Stimulated activated CD8-positive, alpha-beta memory T cell treated with anti-CD3 and anti-CD28 coated beads, Interleukin-12 subunit alpha, Interleukin-12 subunit beta, amount 100 ng/mL, for 4 hours (primary cell): ENCODE results near the gene NUP54.

Experiments used
- DNase-seq: peaks from one replicate; pipeline ENCODE4 v3.0.0-alpha.2; 2020; ENCODE audit warnings: low read depth

NUP54 gene

GRCh38 chr4:76148142-76148865 lies at the start of gene NUP54:
TSS of gene NUP54 (minus strand) at chr4:76148397. CDS start at chr4:76148374, 23 bp downstream.
- DNase-seq, result peak; percentile 92

DNA sequence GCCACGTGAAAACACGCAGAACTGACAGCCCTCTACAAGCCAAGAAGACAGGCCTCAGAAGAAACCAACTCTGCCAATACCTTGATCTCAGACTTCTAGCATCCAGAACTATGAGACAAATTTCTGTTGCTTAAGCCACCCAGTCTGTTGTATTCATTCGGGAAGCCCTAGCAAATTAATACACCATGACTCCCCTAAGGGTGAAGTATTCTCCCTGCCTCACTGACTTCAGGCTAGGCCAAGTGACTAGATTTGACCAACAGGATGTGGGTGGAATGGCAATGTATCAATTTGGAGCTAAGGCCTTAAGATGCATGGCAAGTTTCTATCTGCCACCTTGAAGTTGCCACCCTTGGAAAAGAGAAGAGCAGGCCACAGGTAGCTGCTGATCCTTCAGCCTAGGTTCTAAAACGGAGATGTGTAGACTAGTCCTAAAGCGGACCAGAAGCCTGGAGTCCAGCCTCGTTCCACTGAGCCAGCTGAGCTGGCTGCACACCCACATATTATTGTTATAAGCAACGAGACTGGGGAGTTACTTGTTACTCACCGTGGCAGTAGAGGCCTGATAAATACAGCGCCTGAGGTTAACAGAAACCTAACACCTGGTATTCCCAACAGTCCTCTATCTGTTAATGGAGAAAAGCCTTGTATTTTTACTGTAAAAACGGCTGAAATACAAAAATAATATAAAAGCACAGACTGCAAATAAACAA lies 49.0 kb upstream of the NUP54 start:
- no peak for DNase-seq

DNA sequence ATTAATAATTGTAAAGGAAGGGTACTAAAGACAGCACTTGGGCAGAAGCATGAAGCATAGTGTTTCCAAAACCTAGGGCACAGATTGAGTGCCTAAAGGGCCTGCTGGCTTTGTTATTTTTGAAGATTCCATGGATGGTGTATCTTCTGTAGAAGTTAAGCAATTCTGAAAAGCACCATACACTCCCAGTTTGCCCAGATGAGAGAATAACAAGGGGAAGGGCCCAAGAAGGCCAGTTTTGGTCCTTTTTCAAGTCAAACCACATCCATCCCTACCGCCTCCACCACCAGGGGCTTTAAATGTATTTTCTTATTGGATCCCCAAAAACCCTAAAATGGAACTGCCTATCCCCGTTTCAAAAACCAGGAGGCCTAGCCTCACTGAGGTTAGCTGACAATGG lies 48.2 kb upstream of the NUP54 start:
- no peak for DNase-seq

DNA sequence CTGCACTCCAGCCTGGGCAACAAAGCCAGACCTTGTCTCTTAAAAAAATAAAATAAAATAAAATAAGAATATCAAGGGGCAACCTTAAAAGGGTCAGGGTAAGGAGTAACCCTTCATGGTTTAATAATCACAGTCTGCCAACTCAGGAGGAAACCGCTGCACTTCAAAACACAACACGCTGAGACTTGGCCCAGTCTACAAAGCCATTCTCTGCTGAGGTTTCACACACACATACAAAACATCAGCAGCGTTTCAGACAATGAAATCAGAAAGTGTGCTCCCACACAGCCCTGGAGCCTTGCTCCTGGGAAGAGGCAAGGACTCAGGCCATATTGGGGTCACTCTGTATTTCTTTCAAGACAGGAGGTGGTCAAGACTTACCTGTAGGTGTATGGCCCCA lies 47.1 kb upstream of the NUP54 start:
- DNase-seq, result no peak

DNA sequence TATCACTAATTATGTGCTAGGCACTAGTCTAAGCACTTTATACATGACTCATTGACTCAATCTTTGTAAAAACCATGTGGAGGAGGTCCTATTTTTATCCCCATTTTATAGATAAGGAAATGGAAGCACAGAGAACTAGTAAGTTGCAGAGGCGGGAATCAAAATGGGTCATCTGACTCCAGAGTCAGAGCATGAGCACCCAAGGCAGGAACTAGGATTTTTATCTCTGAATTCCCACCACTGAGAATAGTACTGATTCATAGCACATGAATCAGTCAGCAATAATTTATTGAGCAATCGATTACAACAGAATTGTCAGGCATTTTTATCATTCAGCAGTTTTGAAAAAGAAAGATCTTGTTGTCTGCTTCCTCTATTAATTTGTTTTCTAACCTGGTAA lies 46.1 kb upstream of the NUP54 start:
- DNase-seq, result no peak

DNA sequence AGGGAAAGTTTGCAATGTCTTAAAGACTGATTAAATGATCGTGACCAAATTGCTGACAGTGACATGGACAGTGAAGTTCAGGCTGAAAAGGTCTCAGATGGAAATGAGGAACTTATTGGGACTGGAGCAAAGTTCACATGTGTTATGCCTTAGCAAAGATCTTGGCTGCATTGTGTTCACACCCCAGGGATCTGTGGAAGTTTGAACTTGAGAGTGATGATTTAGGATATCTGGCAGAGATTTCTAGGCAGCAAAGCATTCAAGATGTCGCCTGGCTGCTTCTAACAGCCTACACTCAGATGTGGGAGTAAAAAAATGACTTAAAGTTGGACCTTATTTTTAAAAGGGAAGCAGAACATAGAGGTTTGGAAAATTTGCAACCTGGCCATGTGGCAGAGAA lies 44.0 kb upstream of the NUP54 start:
- no peak for DNase-seq

DNA sequence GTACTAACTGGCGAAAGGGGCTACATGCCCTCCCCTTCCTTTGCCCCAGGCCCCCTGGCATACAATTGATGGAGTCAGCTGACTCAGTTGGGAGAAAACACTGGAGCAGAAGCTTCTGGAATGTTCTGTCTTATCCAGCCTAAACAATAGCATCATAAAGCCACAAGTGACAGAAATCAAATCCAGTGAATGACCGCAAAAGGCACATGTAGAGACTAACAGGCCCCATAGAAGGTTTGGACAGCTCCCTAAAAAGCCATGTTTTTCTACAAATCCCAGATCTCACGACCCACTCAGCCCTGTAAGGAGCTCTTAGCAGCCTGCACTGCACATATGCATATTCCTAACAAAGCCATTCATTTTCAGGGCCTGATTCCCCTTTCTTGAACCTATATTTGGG lies 40.4 kb upstream of the NUP54 start:
- DNase-seq, result no peak

DNA sequence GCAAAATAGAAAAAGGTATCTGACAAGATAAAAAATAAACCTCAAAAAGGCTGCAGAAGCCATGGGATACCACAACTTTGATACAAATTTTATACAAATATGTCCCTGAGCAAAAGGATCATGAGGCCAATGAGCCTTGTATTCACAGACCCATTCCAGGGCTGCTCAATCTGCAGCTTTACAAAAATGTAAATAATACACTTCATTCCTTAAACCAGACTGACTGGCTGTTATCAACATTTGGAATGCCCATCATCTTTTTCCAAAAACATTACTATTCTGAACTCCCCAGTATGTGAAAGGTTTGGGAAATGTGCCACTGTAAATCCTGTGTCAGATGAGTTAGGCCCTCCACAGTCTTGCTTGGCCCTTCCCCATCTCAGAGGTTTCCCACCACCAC lies 40.0 kb upstream of the NUP54 start:
- DNase-seq, result no peak

DNA sequence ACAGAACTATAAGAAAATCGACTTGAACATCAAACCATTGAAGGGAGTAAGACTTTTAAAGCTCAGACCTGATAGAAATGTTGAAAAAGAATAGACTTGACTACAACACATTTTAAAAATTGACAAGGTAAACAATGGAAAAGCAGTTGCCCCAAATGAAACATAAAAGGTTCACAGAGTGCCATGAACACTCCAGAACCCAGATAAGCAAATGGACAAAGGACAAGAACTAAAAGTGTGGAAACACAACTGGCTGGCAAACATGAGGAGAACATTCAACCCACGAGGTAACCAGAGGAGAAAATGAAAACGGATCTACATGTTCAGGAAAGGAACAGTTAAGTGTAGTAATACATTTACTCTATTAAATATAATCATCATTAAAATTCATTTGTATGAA lies 39.0 kb upstream of the NUP54 start:
- no peak for DNase-seq

- no peak for DNase-seq
These were observed 34.3 kb upstream of the NUP54 start for GRCh38 chr4:76182463-76182862.

GRCh38 chr4:76179398-76180318 lies 31.5 kb upstream of the NUP54 start:
- DNase-seq, result peak; percentile 51

DNA sequence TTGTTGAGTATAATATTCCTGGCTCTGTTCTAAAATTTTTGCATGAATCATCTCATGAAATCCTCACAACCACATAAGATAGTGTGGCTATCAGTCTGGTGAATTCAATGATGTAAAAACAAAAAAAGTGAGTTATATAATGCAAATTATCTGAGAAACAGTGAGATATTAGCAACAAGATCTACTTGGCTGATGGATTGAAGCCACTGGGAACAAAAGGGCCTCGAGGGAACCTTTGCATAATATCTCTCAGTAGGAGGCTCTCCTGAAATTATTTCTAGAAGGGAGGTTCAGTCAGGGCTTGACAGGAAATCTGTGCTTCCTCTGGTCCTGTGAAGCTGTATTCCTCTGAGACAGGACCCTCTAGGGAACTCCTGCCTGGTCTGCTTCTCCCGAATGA lies 30.1 kb upstream of the NUP54 start:
- no peak for DNase-seq

DNA sequence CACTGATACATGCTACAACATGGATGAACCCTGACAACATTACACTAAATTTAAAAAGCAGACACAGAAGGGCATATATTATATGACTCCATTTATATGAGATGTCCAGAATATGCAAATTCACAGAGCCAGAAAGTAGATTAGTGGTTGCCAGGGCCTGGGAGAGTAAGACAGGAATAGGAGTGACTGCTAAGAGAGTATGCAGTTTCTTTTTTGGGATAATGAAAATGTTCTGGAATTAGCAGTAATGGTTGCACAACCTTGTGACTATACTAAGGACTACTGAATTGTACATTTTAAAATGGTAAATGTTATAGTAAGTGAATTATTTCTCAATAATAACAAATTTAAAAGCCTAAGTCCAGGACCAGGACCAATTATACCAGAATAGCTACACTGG lies 29.5 kb upstream of the NUP54 start:
- DNase-seq, result no peak

DNA sequence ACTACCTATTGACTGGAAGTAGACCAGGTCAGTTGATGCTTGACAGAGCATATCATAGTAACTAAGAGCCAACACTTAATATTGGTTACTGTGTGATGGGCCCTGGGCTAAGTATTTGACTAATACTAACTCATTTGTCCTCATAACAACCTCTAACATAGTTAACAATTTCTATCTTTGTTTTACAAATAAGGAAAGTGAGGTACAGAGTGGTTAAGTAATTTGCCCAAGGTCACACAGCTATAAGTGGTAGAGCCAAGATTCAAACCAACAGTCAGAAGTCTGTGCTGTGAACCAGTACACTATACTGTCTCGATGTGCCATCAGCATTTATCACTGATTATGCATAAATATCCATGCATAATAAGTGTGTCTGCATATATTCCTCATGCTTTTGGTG lies 27.1 kb upstream of the NUP54 start:
- no peak for DNase-seq

GRCh38 chr4:76174216-76174615 lies 26.0 kb upstream of the NUP54 start:
- no peak for DNase-seq

DNA sequence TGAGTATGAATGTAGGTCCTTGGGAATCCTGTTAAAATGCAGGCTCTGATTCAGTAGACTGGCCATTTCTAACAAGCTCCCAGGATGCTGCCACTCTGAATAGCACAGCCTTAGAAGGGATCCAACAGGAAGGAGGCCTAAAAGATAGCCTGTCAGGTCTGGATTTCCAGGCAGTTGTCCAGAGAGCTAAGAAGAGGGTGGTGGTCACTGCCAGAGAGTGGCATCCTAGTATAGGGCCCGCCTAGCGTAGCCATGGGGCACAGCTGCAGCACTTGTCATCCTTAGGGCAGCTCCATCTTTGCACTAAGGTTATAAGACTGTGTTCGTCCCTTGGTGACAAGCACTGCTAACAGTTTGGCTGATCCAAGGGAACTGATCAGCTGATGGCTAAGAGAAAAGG lies 20.5 kb upstream of the NUP54 start:
- DNase-seq, result no peak

GRCh38 chr4:76166480-76166879 lies 18.3 kb upstream of the NUP54 start:
- DNase-seq, result no peak

DNA sequence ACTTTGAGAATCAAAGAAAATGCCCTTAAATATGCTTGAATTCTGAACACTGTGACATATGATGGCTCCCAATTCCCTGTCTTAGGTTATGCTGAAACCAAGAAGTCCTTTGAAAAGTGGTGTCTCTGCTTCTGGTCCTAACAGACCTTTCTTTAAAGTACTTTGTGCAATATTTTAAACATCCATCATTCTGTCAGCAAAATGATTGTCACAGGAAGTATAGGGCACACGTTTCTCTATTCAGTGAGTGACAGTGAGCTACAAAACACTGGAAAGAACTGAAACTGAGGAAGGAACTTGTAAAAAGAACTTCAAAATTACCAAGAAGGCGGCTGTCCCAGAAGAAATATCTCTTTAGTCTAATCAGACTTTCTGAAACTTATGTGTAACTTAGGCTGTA lies 12.2 kb upstream of the NUP54 start:
- DNase-seq, result no peak

DNA sequence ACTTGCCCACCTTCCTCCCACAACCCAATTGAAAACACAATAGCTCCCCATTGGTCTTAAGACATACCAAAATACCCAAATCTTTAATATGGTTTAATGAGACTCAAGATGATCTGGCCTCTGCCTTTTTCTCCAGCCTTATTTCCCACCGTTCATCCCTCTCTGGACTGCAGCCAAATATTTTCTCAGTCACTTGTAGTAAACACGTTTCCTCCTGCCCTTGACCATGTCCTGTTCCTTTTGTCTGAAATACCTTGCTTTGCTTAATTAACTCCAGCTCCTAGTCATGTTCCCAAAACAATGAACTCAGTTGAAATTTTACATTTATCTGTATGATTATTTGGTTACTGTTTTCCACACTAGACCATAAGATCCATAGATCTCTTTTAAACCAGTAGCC lies 8.4 kb upstream of the NUP54 start:
- no peak for DNase-seq

GRCh38 chr4:76155979-76156378 lies 7.8 kb upstream of the NUP54 start:
- DNase-seq, result no peak

- no peak for DNase-seq
These were observed 5.2 kb upstream of the NUP54 start for GRCh38 chr4:76153356-76153755.

DNA sequence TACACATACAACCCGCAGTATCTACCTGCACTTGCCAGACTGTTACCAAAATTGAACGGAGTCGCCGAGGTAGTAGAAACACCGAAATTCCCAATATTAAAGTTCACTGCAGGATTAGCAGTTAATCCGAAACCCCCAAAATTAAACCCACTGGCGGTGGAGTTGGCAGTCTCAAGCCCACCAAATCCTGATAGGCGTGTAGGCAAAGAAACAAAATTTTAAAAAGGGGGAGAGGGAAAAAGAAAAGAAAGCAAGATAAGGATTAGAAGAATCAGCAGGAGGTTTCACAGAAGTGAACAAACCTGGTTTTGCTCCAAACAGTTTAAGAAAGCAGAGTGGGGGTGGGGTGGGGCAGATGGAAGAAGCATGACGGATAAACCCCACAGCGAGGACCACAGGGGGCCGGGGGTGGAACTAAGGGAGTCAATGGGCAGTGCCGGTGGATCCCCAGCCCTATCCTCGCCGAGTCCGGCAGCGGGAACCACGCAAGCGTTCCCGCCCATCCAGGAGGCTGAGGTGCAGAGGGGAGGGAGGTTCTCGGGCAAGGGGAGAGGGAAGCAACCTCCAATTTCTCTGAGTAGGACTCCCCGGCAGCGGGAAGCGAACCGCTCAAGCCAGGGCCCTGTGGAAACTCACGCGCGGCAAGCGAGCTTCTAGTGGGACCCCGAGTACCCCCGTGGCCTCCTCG lies 599 bp downstream of the NUP54 start:
- DNase-seq, result no peak
